Measurements from ENCODE around the gene NKX3-2.

DNA sequence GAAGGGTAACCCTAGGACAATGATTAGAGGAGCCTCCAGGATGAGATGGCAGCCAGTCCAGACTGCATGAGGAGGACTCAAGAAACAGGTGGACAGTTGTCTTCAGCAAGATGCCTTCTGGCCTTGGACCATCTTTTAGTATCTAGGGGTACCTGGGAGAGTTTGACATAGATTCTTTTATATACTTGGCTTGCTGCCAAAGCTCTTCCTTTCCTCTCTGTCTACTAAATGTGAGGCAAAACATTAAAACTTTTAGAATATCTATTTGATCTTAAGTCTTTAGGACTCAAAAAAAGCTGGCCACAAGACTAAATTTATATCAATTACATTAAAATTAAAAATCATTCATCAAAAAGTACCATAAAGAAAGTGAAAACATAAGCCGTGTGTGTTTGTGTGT lies 18.6 kb upstream of the NKX3-2 start:
- TF ChIP-seq, protein P1, sequence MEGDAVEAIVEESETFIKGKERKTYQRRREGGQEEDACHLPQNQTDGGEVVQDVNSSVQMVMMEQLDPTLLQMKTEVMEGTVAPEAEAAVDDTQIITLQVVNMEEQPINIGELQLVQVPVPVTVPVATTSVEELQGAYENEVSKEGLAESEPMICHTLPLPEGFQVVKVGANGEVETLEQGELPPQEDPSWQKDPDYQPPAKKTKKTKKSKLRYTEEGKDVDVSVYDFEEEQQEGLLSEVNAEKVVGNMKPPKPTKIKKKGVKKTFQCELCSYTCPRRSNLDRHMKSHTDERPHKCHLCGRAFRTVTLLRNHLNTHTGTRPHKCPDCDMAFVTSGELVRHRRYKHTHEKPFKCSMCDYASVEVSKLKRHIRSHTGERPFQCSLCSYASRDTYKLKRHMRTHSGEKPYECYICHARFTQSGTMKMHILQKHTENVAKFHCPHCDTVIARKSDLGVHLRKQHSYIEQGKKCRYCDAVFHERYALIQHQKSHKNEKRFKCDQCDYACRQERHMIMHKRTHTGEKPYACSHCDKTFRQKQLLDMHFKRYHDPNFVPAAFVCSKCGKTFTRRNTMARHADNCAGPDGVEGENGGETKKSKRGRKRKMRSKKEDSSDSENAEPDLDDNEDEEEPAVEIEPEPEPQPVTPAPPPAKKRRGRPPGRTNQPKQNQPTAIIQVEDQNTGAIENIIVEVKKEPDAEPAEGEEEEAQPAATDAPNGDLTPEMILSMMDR (IDR thresholded peaks at IDR 0.05), result no peak
- no peak for TF ChIP-seq POLR2A (IDR thresholded peaks at IDR 0.05)
